ENCODE measurements around the gene KHDC1L.

KHDC1L gene

GRCh38 chr6:73233048-73233447 is 7.8 kb upstream of the KHDC1L start:
- Histone ChIP-seq H3K9me2 (replicated peaks; ENCODE audit: insufficient read depth, low read length) (no peaks in the 10 kb centered on the region), H3K9me3 (ENCODE audit: insufficient read depth, low read length) (no peaks in the 10 kb centered on the region), H3K4me3 (ENCODE audit: insufficient read depth, low read length, poor library complexity, severe bottlenecking) (no peak overlapping the region), H4K20me1 (ENCODE audit: low read depth, low read length) (no peaks in the 10 kb centered on the region), H3F3A (ENCODE audit: insufficient read depth) (no peaks in the 10 kb centered on the region), H3K36me3 (ENCODE audit: low read length) (no peaks in the 10 kb centered on the region), H3K27me3 (ENCODE audit: low read length) (no peaks in the 10 kb centered on the region), H3K4me2 (ENCODE audit: low read depth, low read length, poor library complexity, severe bottlenecking) (no peak overlapping the region), H3K9ac (ENCODE audit: low read length) (no peak overlapping the region), H2AFZ (ENCODE audit: low read depth, low read length, severe bottlenecking) (no peak overlapping the region), H3K27ac (ENCODE audit: low read depth, low read length) (no peak overlapping the region), H3K79me2 (ENCODE audit: insufficient read depth, low read length) (no peaks in the 10 kb centered on the region)
- TF ChIP-seq, protein P1, sequence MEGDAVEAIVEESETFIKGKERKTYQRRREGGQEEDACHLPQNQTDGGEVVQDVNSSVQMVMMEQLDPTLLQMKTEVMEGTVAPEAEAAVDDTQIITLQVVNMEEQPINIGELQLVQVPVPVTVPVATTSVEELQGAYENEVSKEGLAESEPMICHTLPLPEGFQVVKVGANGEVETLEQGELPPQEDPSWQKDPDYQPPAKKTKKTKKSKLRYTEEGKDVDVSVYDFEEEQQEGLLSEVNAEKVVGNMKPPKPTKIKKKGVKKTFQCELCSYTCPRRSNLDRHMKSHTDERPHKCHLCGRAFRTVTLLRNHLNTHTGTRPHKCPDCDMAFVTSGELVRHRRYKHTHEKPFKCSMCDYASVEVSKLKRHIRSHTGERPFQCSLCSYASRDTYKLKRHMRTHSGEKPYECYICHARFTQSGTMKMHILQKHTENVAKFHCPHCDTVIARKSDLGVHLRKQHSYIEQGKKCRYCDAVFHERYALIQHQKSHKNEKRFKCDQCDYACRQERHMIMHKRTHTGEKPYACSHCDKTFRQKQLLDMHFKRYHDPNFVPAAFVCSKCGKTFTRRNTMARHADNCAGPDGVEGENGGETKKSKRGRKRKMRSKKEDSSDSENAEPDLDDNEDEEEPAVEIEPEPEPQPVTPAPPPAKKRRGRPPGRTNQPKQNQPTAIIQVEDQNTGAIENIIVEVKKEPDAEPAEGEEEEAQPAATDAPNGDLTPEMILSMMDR (IDR thresholded peaks at IDR 0.05; ENCODE audit: insufficient read depth, low read length, poor library complexity, severe bottlenecking), result no peak
- TF ChIP-seq EZH2phosphoT487 (conservative IDR thresholded peaks at IDR 0.05; ENCODE audit: low read length), result no peak

GRCh38 chr6:73231986-73232391 is 6.7 kb upstream of the KHDC1L start:
- Histone ChIP-seq H3K4me3 (ENCODE audit: insufficient read depth, low read length, poor library complexity, severe bottlenecking) (no peak overlapping the region), H3K27ac (ENCODE audit: low read depth, low read length) (no peak overlapping the region), H3K4me2 (ENCODE audit: low read depth, low read length, poor library complexity, severe bottlenecking) (no peak overlapping the region), H3K9ac (ENCODE audit: low read length) (no peak overlapping the region), H3K27me3 (ENCODE audit: low read length) (no peaks in the 10 kb centered on the region), H3K36me3 (ENCODE audit: low read length) (no peaks in the 10 kb centered on the region), H4K20me1 (ENCODE audit: low read depth, low read length) (no peaks in the 10 kb centered on the region), H2AFZ (ENCODE audit: low read depth, low read length, severe bottlenecking) (no peak overlapping the region), H3K79me2 (ENCODE audit: insufficient read depth, low read length) (no peaks in the 10 kb centered on the region), H3F3A (ENCODE audit: insufficient read depth) (no peaks in the 10 kb centered on the region), H3K9me3 (ENCODE audit: insufficient read depth, low read length) (no peaks in the 10 kb centered on the region), H3K9me2 (replicated peaks; ENCODE audit: insufficient read depth, low read length) (no peaks in the 10 kb centered on the region)
- no peak for TF ChIP-seq EZH2phosphoT487 (conservative IDR thresholded peaks at IDR 0.05; ENCODE audit: low read length)
- TF ChIP-seq, protein P1 (IDR thresholded peaks at IDR 0.05; ENCODE audit: insufficient read depth, low read length, poor library complexity, severe bottlenecking), result no peak

DNA sequence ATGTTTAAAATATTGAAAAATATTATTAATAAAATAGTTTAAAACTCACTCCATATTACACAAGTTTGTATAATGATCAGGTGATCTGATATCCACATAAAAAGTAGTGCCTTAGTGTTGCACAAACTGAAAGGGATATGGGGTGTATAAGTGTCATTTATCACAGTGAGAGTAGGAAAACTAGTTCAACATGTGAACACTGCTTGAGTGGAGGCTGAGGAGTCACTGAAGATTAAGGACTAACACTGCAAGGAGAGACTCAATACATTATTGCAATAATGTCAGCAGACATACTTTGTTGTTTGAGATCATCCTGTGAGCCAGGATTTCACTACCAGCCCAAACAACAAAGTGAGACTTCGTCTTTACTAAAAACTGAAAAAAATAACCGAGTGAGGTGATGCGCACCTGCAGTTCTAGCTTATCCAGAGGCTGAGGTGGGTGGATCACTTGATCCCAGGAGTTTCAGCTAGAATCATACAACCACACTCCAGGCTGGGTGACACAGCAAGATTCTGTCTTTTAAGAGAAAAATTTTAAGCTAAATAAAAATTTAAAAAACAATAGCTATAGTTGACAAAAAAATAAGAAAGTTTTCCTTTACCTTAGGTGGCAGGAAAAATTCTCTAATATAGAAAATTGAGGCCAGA is 2.4 kb upstream of the KHDC1L start:
- Histone ChIP-seq H3K9me3 (ENCODE audit: insufficient read depth, low read length) (no peaks in the 10 kb centered on the region), H2AFZ (ENCODE audit: low read depth, low read length, severe bottlenecking) (no peak overlapping the region), H3K4me3 (ENCODE audit: insufficient read depth, low read length, poor library complexity, severe bottlenecking) (no peak overlapping the region), H4K20me1 (ENCODE audit: low read depth, low read length) (no peaks in the 10 kb centered on the region), H3K9ac (ENCODE audit: low read length) (no peak overlapping the region), H3K4me2 (ENCODE audit: low read depth, low read length, poor library complexity, severe bottlenecking) (no peak overlapping the region), H3F3A (ENCODE audit: insufficient read depth) (no peaks in the 10 kb centered on the region), H3K27me3 (ENCODE audit: low read length) (no peaks in the 10 kb centered on the region), H3K9me2 (replicated peaks; ENCODE audit: insufficient read depth, low read length) (no peaks in the 10 kb centered on the region), H3K79me2 (ENCODE audit: insufficient read depth, low read length) (no peaks in the 10 kb centered on the region), H3K36me3 (ENCODE audit: low read length) (no peaks in the 10 kb centered on the region), H3K27ac (ENCODE audit: low read depth, low read length) (no peak overlapping the region)
- TF ChIP-seq, protein P1 (IDR thresholded peaks at IDR 0.05; ENCODE audit: insufficient read depth, low read length, poor library complexity, severe bottlenecking), result no peak
- no peak for TF ChIP-seq EZH2phosphoT487 (conservative IDR thresholded peaks at IDR 0.05; ENCODE audit: low read length)

Measured in SU-DHL-6 (cell line).